Measurements from ENCODE around the gene MAPK9.

GRCh38 chr5:180297587-180298282 is 5.9 kb upstream of the MAPK9 start:
- no peak for TF ChIP-seq POLR2AphosphoS5 (IDR thresholded peaks at IDR 0.05; ENCODE audit: low read depth, low read length)
- TF ChIP-seq, protein P1, sequence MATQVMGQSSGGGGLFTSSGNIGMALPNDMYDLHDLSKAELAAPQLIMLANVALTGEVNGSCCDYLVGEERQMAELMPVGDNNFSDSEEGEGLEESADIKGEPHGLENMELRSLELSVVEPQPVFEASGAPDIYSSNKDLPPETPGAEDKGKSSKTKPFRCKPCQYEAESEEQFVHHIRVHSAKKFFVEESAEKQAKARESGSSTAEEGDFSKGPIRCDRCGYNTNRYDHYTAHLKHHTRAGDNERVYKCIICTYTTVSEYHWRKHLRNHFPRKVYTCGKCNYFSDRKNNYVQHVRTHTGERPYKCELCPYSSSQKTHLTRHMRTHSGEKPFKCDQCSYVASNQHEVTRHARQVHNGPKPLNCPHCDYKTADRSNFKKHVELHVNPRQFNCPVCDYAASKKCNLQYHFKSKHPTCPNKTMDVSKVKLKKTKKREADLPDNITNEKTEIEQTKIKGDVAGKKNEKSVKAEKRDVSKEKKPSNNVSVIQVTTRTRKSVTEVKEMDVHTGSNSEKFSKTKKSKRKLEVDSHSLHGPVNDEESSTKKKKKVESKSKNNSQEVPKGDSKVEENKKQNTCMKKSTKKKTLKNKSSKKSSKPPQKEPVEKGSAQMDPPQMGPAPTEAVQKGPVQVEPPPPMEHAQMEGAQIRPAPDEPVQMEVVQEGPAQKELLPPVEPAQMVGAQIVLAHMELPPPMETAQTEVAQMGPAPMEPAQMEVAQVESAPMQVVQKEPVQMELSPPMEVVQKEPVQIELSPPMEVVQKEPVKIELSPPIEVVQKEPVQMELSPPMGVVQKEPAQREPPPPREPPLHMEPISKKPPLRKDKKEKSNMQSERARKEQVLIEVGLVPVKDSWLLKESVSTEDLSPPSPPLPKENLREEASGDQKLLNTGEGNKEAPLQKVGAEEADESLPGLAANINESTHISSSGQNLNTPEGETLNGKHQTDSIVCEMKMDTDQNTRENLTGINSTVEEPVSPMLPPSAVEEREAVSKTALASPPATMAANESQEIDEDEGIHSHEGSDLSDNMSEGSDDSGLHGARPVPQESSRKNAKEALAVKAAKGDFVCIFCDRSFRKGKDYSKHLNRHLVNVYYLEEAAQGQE (IDR thresholded peaks at IDR 0.05; ENCODE audit: insufficient read depth in 1 of 2, low read depth in 2 of 2, low read length in 2 of 2), result no peak
- TF ChIP-seq TAF1 (IDR thresholded peaks at IDR 0.05; ENCODE audit: borderline replicate concordance, insufficient read depth, low read length), result no peak

Measured in PFSK-1 (cell line).